ENCODE data around the gene C2orf81. TPM values are rescaled to one million over a fixed set of nuclear protein-coding genes. Genes with fewer than 3 reads are reported as not detected.

Gene C2orf81
- polyA plus RNA-seq, 1 donor = 2.0 TPM

Other genes with a start within 250 kb of the C2orf81 start
- 72.2 TPM for gene MOB1A, start 242.7 kb downstream of the C2orf81 start, polyA plus RNA-seq
- gene MTHFD2, start 223.0 kb downstream of the C2orf81 start, polyA plus RNA-seq = 12.6 TPM
- gene SLC4A5, start 78.2 kb downstream of the C2orf81 start, polyA plus RNA-seq = 1.5 TPM
- gene DCTN1, start 41.3 kb downstream of the C2orf81 start, polyA plus RNA-seq = 90.7 TPM
- 13.4 TPM for gene WDR54, start 111 bp upstream of the C2orf81 start, polyA plus RNA-seq
- gene RTKN, start 20.3 kb upstream of the C2orf81 start, polyA plus RNA-seq = 105 TPM
- 34.7 TPM for gene INO80B, start 33.5 kb upstream of the C2orf81 start, polyA plus RNA-seq
- gene WBP1, start 36.8 kb upstream of the C2orf81 start, polyA plus RNA-seq = 75.4 TPM
- 65.7 TPM for gene MOGS, start 43.8 kb upstream of the C2orf81 start, polyA plus RNA-seq
- gene MRPL53, start 51.1 kb upstream of the C2orf81 start, polyA plus RNA-seq = 45.3 TPM
- 21.3 TPM for gene CCDC142, start 61.4 kb upstream of the C2orf81 start, polyA plus RNA-seq
- gene TTC31, start 61.5 kb upstream of the C2orf81 start, polyA plus RNA-seq = 51.4 TPM
- 47.8 TPM for gene LBX2, start 78.0 kb upstream of the C2orf81 start, polyA plus RNA-seq
- gene PCGF1, start 86.1 kb upstream of the C2orf81 start, polyA plus RNA-seq = 25.5 TPM
- 5.0 TPM for gene TLX2, start 92.8 kb upstream of the C2orf81 start, polyA plus RNA-seq
- gene DQX1, start 104.6 kb upstream of the C2orf81 start, polyA plus RNA-seq = 12.9 TPM
- gene AUP1, start 108.1 kb upstream of the C2orf81 start, polyA plus RNA-seq = 145 TPM
- 28.2 TPM for gene HTRA2, start 108.3 kb upstream of the C2orf81 start, polyA plus RNA-seq
- 3.6 TPM for gene LOXL3, start 132.3 kb upstream of the C2orf81 start, polyA plus RNA-seq
- 6.4 TPM for gene DOK1, start 133.1 kb upstream of the C2orf81 start, polyA plus RNA-seq
- 0.12 TPM for gene M1AP, start 226.7 kb upstream of the C2orf81 start, polyA plus RNA-seq
- 2.9 TPM for gene SEMA4F, start 232.6 kb upstream of the C2orf81 start, polyA plus RNA-seq